Amygdala (tissue), 56 donors: ENCODE data around the gene FIGN.

Experiments used
- DNase-seq, 56 donors: peaks; one replicate each; lab custom pipeline; 2025; lab: John Stamatoyannopoulos, UW

FIGN gene

GRCh38 chr2:163670929-163671328, 64.9 kb downstream of the FIGN start:
- no peak for DNase-seq

- DNase-seq: no peak
These were observed 66.3 kb downstream of the FIGN start for GRCh38 chr2:163669506-163669905.

GRCh38 chr2:163667064-163667887, 68.5 kb downstream of the FIGN start:
- DNase-seq: no peak

- no peak for DNase-seq
These were observed 70.0 kb downstream of the FIGN start for GRCh38 chr2:163665817-163666216.

GRCh38 chr2:163665051-163665450, 70.8 kb downstream of the FIGN start:
- no peak for DNase-seq

DNA sequence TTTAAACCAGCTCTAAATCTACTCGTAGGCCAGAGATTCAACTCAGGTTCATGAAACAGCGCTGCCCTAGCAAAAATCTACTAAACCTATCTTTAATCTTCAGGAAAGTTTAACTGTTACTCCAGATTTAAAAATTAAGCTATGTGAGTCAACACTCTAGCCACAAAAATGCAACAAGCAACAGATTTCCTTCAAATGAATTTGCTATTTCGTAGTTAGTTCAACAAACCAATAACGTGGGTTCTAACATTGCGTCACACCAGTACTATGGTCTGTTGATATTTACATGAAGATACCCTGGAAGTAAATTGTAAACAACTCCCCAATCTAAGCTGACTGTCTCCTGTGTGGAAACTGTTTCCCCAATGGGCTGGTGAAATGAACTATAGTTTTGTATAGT, 71.2 kb downstream of the FIGN start:
- DNase-seq: no peak

- no peak for DNase-seq
These were observed 73.5 kb downstream of the FIGN start for GRCh38 chr2:163662141-163662780.

GRCh38 chr2:163659224-163659623, 76.6 kb downstream of the FIGN start:
- DNase-seq: no peak

GRCh38 chr2:163658556-163658955, 77.3 kb downstream of the FIGN start:
- no peak for DNase-seq

GRCh38 chr2:163657281-163657656, 78.5 kb downstream of the FIGN start:
- no peak for DNase-seq

- DNase-seq: no peak
These were observed 79.1 kb downstream of the FIGN start for GRCh38 chr2:163656622-163657280.

- DNase-seq: no peak
These were observed 80.1 kb downstream of the FIGN start for GRCh38 chr2:163655667-163656066.

DNA sequence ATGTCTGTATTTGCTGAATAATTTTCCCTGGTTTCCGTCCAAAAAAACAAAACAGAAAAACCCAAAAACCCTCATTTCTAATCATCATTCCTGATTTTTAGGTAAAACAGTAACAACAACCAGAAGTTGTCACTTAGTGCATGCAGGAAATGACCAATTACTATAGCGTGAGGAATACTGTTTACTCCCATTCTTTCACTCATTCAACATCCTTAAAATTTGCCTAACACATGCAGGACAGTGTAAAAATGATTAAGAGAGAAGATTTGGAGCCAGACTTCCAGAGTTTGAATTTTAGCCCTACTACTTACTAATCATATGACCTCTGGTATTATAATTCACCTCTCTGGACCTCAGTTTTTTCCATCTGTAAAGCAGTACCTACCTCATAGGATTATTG, 83.1 kb downstream of the FIGN start:
- DNase-seq: no peak

GRCh38 chr2:163649080-163649479, 86.7 kb downstream of the FIGN start:
- DNase-seq: no peak

- DNase-seq: no peak
These were observed 88.5 kb downstream of the FIGN start for GRCh38 chr2:163647300-163647699.

DNA sequence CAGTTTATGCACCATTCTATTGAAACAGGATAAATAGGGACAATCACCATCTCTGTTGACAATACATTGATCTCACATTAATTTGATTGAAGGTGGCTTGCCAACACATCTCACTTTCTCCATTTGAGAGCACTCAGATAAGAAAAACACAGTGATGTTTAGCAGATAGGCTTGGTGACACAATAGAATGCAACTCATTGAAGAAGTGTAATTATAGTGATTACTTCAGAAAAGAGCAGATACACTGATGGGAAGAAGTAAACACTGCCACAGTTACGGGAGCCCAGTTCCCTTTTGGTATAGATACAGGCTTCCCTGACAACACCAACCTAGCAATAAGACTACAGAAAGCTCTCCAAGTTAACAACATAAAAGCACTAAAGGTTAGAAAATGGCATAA, 89.1 kb downstream of the FIGN start:
- DNase-seq: no peak

DNA sequence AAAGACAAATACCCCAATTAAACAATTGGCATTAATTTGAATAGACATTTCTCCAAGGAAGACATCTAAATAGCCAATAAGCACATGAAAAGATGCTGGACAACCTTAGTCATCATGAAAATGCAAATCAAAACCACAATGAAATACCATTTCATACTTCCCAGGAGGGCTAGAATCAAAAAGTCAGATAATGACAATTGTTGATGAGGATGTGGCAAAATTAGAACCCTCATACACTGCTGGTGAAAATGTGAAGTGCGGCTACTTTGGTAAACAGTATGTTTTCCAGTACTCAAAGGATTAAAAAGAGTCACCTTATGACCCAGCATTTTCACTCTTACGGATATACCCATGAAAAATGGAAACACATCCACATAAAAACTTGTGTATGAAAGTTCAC, 91.6 kb downstream of the FIGN start:
- no peak for DNase-seq

GRCh38 chr2:163641986-163642385, 93.8 kb downstream of the FIGN start:
- DNase-seq: no peak

DNA sequence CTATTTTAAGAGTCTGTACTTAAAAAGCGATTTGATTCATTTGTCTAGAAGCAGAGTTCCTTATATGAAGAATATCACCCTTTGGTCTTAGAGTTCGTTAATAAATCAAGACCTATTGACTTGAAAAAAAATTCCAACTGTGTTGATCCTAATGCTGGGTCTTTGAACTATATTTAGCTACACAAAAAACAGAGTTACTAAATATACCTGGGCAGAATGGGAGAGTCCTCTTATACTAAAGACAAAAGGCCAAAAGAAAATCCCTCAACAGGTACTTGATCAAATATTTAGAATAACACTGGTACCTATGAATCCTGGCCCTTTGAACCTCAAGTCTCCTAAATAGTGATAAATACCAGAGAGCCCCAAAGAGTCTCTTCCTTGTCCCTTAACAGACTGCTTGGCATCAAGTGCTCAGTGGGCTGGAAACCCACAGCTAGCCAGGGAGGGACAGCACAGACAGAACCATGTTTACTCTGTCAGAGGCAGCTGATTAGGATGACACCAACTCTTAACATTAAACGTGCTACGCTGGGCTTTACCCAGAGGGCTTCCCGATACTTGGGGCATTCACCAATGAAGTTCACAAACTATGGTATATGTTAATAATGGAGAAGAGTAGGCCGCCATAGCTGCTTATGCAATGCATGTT, 95.1 kb downstream of the FIGN start:
- no peak for DNase-seq

GRCh38 chr2:163637871-163638270, 97.9 kb downstream of the FIGN start:
- no peak for DNase-seq

GRCh38 chr2:163633291-163633690, 102.5 kb downstream of the FIGN start:
- DNase-seq: no peak
